ENCODE data around the gene IMPDH1.

DNA sequence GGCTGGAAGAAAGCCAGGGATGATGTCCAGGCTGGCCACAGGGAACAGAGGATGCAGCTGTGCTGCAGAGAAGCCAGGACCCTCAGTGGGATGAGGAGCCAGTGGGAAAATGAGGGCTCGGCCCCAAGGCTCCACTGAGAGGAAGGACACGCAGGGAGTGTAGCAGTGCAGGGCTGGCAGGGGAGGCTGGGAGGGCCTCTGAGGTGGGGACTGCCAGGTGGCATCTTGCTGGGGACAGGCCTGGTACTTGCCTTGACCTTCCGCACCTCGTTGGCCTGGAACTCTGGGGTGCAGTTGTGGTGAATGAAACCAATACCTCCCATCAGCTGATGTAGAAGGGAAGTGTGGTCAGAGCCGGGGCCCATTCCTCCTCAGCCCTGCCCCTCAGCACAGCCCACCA, 9.2 kb downstream of the IMPDH1 start:
- TF ChIP-seq POLR2AphosphoS5 (IDR thresholded peaks at IDR 0.05; ENCODE audit: borderline replicate concordance, low read depth, low read length) = no peak
- TF ChIP-seq EZH2 (IDR thresholded peaks at IDR 0.05) = no peak
